GM18868 (cell line): ENCODE measurements around the gene PCDHA8.
"Not testable (repeated sequence)": the region's sequence is repeated elsewhere in the genome, so short reads cannot be mapped to it uniquely, and the experiment has no call there.

Source experiments
- ATAC-seq: cut with Tn5 transposase; IDR thresholded peaks from one replicate; pipeline ENCODE4 v1.9.1; 2021; ENCODE audit warnings: mild to moderate bottlenecking, moderate library complexity; ENCODE audit not compliant: unreplicated experiment

The PCDHA8 gene

DNA sequence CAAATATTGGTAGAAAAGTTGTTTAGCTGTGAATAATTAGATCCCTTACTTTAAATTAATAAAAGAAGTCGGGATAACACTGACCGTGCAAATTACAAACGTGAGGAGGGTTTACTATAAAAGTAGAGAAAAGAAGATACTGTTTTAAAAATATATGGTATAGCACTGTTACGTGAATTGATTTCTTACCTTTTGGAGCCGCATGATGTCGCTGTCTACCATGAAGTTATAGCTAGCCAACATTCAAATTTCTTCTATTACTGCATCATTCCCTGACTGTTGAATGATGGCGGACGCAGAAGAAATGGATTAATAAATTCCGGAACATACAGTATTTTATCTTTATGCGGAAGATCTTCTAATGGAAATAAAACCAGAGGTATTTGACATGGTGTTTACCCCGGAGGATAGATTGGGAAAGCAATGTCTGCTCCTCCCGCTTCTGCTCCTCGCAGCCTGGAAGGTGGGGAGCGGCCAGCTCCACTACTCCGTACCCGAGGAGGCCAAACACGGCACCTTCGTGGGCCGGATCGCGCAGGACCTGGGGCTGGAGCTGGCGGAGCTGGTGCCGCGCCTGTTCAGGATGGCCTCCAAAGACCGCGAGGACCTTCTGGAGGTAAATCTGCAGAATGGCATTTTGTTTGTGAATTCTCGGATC lies 13.2 kb upstream of the PCDHA8 start, which contains the start of gene PCDHA6:
TSS of gene PCDHA6 (plus strand) at position 257 of the 658 bp plus-strand sequence. CDS start at position 389, 132 bp downstream.
- no peak for ATAC-seq

GRCh38 chr5:140828362-140828737 lies 12.6 kb upstream of the PCDHA8 start:
- ATAC-seq: no peak

- not testable (repeated sequence) for ATAC-seq
These were observed 11.2 kb upstream of the PCDHA8 start for GRCh38 chr5:140829511-140830501.

DNA sequence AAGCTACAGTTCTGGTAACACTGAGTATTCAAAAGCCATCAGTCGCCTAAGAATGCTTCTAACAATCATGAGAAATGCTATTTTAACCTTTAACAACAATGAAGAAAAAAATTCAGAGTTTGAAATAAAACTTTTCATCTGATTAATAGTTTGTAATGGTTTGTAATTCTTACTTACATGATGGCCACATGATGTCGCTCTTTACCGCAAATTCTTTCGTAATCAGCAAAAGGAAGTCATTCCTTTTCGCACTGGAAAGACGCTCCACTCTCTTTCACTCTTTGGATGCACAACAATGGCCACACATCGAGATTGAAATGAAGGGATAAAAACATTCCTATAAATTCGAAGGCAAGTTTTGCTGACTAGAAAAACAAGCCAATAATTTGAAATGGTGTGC lies 7.0 kb upstream of the PCDHA8 start, which contains the start of gene PCDHA7:
TSS of gene PCDHA7 (plus strand) at position 277 of the 400 bp plus-strand sequence. CDS start at position 392, 115 bp downstream.
- ATAC-seq: no peak

DNA sequence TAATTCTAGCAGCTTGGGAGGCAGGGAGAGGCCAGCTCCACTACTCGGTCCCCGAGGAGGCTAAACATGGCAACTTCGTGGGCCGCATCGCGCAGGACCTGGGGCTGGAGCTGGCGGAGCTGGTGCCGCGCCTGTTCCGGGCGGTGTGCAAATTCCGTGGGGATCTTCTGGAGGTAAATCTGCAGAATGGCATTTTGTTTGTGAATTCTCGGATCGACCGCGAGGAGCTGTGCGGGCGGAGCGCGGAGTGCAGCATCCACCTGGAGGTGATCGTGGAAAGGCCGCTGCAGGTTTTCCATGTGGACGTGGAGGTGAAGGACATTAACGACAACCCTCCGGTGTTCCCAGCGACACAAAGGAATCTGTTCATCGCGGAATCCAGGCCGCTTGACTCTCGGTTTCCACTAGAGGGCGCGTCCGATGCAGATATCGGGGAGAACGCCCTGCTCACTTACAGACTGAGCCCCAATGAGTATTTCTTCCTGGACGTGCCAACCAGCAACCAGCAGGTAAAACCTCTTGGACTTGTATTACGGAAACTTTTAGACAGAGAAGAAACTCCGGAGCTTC lies 6.5 kb upstream of the PCDHA8 start:
- ATAC-seq: not testable (repeated sequence)

DNA sequence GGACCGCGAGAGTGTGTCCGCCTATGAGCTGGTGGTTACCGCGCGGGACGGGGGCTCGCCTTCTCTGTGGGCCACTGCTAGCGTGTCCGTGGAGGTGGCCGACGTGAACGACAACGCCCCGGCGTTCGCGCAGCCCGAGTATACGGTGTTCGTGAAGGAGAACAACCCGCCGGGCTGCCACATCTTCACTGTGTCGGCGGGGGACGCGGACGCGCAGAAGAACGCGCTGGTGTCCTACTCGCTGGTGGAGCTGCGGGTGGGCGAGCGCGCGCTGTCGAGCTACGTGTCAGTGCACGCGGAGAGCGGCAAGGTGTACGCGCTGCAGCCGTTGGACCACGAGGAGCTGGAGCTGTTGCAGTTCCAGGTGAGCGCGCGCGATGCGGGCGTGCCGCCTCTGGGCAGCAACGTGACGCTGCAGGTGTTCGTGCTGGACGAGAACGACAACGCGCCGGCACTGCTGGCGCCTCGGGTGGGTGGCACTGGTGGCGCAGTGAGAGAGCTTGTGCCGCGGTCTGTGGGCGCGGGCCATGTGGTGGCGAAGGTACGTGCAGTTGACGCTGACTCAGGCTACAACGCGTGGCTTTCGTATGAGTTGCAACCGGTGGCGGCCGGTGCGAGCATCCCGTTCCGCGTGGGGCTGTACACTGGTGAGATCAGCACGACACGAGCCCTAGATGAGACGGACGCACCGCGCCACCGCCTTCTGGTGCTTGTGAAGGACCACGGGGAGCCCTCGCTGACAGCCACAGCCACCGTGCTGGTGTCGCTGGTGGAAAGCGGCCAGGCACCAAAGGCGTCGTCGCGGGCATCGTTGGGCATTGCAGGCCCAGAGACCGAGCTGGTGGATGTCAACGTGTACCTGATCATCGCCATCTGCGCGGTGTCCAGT lies 5.1 kb upstream of the PCDHA8 start:
- ATAC-seq: no peak

GRCh38 chr5:140842798-140843733 lies 2.1 kb downstream of the PCDHA8 start:
- no peak for ATAC-seq

GRCh38 chr5:140848139-140849102 lies 7.4 kb downstream of the PCDHA8 start, which contains the start of gene PCDHA9:
Gene PCDHA9, plus strand, starts transcription at chr5:140848382. Its CDS starts 114 bp downstream, at chr5:140848496.
- ATAC-seq: not testable (repeated sequence)

GRCh38 chr5:140849831-140850634 lies 9.0 kb downstream of the PCDHA8 start:
- ATAC-seq: not testable (repeated sequence)

- ATAC-seq: no peak
These were observed 15.0 kb downstream of the PCDHA8 start, which contains the start of gene PCDHA10 for GRCh38 chr5:140855772-140856674. Gene PCDHA10, plus strand, starts transcription at chr5:140855897. Its CDS starts 152 bp downstream, at chr5:140856049.

GRCh38 chr5:140857177-140857986 lies 16.4 kb downstream of the PCDHA8 start:
- ATAC-seq: no peak

- ATAC-seq: no peak
These were observed 16.9 kb downstream of the PCDHA8 start for GRCh38 chr5:140857987-140858240.

DNA sequence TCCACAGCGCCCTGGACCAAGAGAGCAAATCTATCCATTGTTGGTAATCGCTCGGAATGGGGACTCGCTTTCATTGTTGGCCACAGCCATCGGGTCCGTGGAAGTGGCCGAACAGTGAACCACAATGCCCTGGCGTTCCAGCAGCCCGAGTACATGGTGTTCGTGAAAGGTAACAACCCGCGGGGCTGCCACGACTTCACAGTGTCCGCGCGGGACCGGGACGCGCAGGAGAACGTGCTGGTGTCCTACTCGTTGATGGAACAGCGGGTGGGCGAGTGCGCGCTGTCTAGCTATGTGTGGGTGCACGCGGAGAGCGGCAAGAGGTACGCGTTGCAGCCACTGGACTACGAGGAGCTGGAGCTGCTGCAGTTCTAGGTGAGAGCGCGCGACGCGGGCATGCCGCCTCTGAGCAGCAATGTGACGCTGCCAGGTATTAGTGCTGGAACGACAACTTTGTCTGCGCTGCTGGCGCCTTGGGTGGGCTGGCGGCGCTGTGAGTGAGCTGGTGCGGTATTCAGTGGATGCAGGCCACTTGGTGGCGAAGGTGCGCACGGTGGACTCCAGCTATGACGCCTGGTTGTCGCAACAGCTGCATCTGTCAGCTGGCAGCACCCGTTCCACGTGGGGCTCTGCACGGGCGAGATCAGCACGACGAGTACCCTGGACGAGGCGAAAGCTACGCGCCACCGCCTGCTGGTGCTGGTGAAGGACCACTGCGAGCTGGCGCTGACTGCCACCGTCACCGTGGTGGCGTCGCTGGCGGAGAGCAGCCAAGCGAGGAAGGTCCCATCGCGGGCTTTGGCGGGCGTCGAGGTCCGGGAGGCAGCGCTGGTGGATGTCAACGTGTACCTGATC lies 21.7 kb downstream of the PCDHA8 start:
- no peak for ATAC-seq

DNA sequence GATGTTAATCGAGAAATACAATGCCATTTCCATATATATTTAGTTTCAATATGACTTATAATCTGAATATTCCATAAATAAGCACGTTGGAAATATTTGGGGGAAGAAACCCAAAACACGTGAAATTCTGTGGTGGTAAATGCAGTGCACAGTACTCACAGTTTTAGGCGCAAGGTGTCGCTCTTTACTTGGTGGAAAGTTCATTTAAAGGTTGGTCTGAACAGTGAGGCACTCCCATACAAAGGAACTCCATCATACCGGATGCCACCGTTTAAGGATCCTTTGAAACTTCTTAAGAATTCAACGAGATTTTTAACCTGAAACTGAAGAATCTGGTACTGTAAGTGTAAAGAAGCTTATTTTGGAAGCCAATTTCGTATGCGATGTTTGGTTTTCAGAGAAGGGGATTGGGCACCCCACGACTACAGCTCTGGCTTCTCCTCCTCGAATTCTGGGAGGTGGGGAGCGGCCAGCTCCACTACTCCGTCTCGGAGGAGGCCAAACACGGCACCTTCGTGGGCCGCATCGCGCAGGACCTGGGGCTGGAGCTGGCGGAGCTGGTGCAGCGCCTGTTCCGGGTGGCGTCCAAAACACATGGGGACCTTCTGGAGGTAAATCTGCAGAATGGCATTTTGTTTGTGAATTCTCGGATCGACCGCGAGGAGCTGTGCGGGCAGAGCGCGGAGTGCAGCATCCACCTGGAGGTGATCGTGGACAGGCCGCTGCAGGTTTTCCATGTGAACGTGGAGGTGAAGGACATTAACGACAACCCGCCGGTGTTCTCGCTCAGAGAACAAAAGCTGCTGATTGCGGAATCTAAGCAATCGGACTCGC lies 28.0 kb downstream of the PCDHA8 start, which contains the start of gene PCDHA11:
TSS of gene PCDHA11 (plus strand) at position 237 of the 834 bp plus-strand sequence. CDS start at position 384, 147 bp downstream.
- no peak for ATAC-seq
